ENCODE data around the gene LOXL3.

Gene LOXL3

GRCh38 chr2:74553892-74554819 lies at the start of gene LOXL3, which contains the start of gene DOK1:
Gene LOXL3, minus strand, starts transcription at chr2:74553942. Its CDS starts 1,308 bp downstream, at chr2:74552634.
Gene DOK1, plus strand, starts transcription at chr2:74554720. Its CDS starts 35 bp downstream, at chr2:74554755.
- no peak for DNase-seq (ENCODE audit: low read depth)

DNA sequence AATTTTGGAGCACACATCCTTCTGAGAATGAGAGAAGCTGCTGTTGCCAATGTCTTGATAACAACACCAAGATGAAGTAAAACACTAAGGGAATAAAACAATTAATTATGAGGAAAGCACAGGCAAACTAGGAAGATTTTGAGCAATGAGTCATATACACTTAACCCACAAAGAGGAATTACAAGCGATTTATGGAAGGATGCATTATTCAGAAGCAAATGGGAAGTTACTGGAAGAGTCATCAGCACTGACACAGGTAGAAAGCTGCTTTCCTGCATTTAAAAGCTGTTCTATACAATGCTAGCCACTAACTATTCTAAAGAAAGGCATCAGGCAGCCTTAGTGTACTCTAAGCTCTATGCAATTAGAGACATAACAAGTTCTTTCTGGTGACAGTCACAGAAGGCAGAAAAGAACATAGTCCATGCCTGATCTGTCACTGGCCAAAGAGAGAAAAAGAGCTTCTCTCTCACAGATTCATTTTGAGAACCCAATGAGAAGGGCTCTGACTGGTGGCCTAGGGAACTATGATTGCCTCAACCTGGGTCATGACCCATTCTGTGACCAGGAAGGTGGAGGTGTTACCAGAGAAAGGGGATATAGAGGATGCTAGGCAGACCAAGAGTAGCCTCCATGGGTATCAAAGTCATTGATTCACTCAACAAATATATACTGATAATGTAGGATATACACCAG lies 49.0 kb upstream of the LOXL3 start:
- no peak for DNase-seq (ENCODE audit: low read depth)

GRCh38 chr2:74599676-74600075 lies 45.9 kb upstream of the LOXL3 start:
- DNase-seq (ENCODE audit: low read depth): no peak

DNA sequence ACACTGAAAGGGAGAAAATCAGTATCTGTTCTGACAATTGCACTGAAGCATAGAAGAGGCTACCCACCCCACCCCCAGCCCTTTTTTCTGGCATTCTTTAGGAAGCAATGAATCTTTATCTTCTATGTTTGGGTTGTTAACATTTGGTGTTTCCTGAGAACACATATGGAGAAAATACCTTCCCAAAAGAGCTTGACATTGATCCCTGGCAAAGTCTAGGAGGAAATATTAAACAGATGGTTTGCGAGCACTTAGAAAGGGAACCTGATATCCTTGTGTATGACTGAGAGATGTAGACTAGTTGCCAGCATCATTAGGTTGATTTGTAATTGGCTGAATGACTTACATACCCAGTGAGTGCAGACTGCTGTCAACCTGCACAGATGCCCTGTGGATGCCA lies 43.7 kb upstream of the LOXL3 start:
- no peak for DNase-seq (ENCODE audit: low read depth)

GRCh38 chr2:74596584-74596983 lies 42.8 kb upstream of the LOXL3 start:
- no peak for DNase-seq (ENCODE audit: low read depth)

DNA sequence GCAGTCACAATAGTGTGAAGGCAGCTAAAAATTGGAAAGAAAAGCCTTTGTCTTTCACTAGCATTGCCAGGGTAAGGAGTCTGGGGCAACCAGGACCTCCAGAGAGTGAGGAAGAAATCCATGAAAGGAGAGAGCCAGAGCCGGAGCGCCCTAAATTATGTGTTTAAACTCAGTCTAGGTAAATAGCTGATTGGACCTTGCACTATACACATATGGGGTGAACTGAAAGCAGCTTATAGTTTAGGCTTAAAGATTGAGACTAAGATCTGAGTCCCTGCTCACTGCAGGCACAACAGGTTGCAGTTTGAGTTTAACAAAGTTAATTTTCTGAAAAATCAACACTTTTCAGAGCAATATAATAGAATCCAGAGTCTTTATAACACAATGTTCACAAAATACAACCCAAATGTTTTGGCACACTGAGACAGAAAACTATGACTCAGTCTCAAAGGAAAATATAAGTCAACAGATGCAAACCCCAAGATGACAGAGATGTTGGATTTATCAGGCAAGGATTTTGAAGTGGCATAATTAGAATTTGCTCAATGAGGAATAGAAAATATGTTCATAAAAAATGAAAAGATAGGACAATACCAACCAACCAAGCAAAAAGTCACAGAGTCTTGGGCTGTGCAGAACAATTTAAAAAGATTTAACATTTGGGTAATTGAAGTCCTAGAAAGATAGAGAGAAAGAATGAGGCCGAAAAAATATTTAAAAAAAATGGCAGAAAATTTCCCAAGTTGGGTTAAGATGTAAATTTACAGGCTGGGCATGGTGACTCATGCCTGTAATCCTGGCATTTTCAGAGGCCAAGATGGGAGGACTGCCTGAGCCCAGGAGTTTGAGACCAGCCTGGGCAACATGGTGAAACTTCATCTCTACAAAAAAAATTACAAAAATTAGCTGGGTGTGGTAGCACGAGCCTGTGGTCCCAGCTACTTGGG lies 40.4 kb upstream of the LOXL3 start:
- DNase-seq (ENCODE audit: low read depth): no peak

DNA sequence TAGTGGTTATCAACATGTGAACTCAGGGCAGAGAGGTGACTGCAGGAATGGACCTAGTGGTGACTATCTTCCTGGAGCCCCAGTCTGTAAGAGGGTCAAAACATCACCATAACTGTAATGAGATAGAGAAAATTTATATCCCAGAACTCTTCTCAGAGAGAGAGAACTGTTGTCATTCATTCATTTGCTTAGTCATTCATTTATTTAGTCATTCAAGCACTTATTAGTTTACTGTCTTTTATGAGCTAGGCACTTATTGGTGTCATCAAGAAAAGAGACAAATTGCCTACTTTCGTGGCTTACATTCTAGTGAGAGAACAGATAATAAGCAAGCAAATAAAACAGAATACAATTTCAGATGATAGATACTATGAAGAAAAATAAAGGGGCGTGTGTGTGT lies 34.9 kb upstream of the LOXL3 start:
- DNase-seq (ENCODE audit: low read depth): no peak

GRCh38 chr2:74587664-74588277 lies 34.0 kb upstream of the LOXL3 start:
- no peak for DNase-seq (ENCODE audit: low read depth)

DNA sequence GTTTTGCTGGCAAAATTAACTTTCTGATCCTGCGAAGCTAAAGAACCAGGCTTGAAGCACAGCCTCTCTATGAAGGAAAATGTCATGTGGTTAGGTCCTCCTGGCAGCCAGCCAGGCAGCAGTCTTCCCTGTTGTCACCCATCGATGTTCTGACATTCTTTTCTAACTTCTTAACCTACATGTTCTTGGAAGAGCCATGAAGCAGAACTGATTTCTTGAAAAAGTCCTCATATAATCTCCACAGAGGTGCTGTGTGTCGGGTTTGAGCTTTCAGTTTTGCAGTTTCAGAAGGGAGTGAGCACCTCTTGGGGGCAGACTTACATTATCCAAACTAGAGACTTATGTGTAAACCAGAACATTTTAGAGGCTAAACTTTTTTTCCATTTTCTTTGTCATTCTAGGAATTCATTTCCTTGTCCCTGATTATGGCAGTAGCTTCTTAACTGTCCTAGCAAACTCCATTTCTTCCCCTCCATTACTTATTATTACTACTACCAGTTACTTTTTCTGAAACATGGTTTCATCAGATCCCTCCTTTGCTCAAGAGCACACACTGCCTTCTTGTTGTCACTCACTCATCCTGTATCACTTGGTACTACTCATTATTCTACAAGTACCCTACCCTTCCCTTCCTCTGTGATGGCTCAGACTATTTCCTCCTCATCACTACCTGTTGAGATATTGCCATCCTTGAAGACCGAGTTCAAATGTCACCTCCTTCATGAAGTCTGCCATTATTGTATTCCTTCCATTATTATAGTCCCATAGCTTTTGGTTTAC lies 31.9 kb upstream of the LOXL3 start:
- DNase-seq (ENCODE audit: low read depth): no peak

GRCh38 chr2:74584088-74584645 lies 30.4 kb upstream of the LOXL3 start:
- no peak for DNase-seq (ENCODE audit: low read depth)

DNA sequence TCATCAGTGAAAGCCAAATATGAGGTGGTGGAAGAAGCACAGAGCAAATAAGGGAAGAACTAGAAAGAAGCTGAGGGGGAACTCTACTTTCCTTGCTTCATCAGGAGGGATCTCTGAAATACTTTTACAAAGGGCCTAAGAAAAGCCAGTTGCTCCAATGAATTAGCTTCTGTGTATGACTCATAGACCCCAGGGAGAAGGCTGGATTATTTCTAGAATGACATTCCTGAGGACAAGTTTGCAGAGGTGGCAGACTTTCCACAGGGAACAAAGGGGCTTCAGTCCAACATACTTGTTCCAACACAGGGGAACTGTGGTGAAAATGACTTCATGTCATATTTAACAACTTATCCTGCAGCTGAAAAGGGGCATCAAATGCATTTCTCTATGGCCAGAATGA lies 29.8 kb upstream of the LOXL3 start:
- no peak for DNase-seq (ENCODE audit: low read depth)

- no peak for DNase-seq (ENCODE audit: low read depth)
Observed at GRCh38 chr2:74582184-74582583, 28.4 kb upstream of the LOXL3 start.

GRCh38 chr2:74581463-74581862 lies 27.7 kb upstream of the LOXL3 start:
- DNase-seq (ENCODE audit: low read depth): no peak

GRCh38 chr2:74578408-74578807 lies 24.7 kb upstream of the LOXL3 start:
- no peak for DNase-seq (ENCODE audit: low read depth)

DNA sequence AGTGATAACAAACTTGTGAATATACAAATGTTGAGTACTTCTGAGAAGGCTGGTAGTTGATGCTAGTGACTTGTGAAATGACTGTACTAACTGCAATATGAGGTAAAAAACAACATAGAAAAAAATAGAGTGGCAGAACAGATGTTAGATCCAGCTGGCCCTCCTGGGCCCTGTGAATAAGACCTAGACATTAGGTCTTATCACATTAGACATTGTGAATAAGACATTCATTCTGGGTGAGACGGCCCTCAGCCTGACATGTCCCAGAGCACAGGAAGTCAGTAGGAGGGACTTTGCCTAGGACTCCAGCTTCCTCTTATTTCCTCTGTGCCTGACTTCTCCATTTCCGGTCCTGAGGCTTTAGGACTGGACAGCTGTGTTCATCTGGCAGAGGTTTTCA lies 23.7 kb upstream of the LOXL3 start:
- DNase-seq (ENCODE audit: low read depth): no peak

DNA sequence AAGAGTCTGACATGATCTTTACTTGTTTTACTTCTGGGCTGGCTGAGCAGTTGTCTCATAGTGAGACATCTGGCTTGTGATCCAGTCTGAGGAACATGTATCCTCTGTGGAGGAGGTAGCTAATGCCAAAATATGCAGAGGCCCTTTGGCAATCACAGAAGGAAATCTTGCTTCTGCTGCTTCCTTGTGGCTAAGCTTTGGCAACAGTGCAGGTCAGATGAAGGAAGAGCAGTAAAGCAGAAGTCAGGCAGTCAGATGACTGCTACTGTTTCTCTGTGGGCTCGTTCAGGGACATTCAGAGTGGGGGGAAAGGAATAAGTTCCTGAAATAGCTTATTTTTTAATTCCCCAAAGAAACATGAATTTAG lies 23.1 kb upstream of the LOXL3 start:
- DNase-seq (ENCODE audit: low read depth): no peak

- no peak for DNase-seq (ENCODE audit: low read depth)
Observed at GRCh38 chr2:74576211-74576862, 22.6 kb upstream of the LOXL3 start.

GRCh38 chr2:74575320-74575719 lies 21.6 kb upstream of the LOXL3 start:
- no peak for DNase-seq (ENCODE audit: low read depth)

DNA sequence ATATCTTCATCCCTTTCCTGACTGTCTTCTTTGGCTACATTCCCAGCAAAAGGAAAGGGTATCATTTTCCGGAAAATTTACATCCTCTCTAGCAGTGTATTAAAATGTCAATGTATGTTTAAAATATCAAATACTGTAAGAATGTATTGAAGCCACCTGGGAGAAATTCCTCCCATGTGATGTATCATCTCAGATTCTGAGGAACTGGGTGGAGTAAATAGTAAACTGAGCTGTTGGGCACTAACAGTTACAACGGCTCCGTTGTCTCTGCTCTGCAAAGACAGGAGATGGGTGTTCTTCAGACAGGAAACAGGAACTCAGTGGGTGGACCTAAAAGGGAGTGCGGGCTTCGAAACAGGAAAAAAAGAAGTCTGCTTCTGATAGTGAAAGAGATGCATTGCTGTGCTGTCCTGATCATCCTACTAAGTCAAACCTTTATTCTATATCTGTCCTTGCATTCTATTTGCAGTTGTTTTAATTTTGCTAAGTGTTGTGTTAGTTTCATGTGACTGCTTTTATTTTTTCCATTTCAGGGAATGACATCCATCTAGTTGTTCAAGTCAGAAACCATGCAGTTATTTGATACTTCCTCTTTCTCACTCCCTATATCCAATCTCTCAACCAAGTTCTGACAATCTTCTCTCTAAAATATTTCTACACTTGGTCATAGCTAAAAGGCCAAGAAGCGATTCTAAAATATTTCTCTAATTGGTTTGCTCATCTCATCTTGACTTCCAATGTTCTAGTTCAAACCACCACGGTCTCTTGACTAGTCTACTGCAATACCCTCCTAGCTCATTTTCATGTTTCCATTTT lies 20.2 kb upstream of the LOXL3 start:
- no peak for DNase-seq (ENCODE audit: low read depth)

Measured in non-pigmented ciliary epithelial cell (primary cell).